SK-N-SH (cell line): ENCODE results near the gene TLR7. TPM values are rescaled to one million over a fixed set of nuclear protein-coding genes. Genes with fewer than 3 reads are reported as not detected.

ENCODE experiments used
- CTCF ChIA-PET: fragments of 300-600, 350-600 bp; formaldehyde crosslinking; extraction: SDS; loops from one replicate; lab custom pipeline; 2021; lab: Yijun Ruan, JAX
- POLR2A ChIA-PET: fragments of 350-600 bp; sonication (Branson Sonifier 250); formaldehyde crosslinking; extraction: SDS; loops from one replicate; lab custom pipeline; 2020; ENCODE audit warnings: antibody characterized with exemption, inconsistent platforms; lab: Yijun Ruan, JAX
- DNase-seq: peaks from one replicate; pipeline ENCODE4 v3.0.0; 2012
- H2AFZ ChIP-seq: fragments of 200-600 bp; sonication (generic); 2 replicates; pipeline ENCODE4 v1.8.1; 2016; ENCODE audit warnings: antibody characterized with exemption, mild to moderate bottlenecking, low read depth
- H3F3A ChIP-seq: fragments of 200-600 bp; sonication (generic); replicated peaks from 2 replicates; pipeline ENCODE3; 2016; ENCODE audit warnings: antibody characterized with exemption, mild to moderate bottlenecking; ENCODE audit not compliant: insufficient read depth
- H3K27ac ChIP-seq, 2 experiments: fragments of 200-500 bp in 1 of 2; fragments of 200-600 bp in 1 of 2; sonication (Bioruptor generic) in 1 of 2; sonication (generic), shearing (Covaris generic) in 1 of 2; 2 replicates each; pipeline versions ENCODE4 v1.5.1 to v1.6.1; 2014 to 2016; ENCODE audit warnings: low read depth in 2 of 2, inconsistent platforms in 1 of 2, low read length in 1 of 2, mild to moderate bottlenecking in 1 of 2, mixed read lengths in 1 of 2
- H3K27me3 ChIP-seq: fragments of 200-600 bp; sonication (generic), shearing (Covaris generic); 2 replicates; pipeline ENCODE4 v1.6.1; 2016; ENCODE audit warnings: mixed run types; ENCODE audit not compliant: insufficient read depth
- H3K36me3 ChIP-seq, 2 experiments: fragments of 200-500 bp in 1 of 2; fragments of 200-600 bp in 1 of 2; sonication (Bioruptor generic) in 1 of 2; sonication (generic) in 1 of 2; replicated peaks in 1 of 2; 2 replicates each; pipeline versions ENCODE3 to v1.5.1; 2014 to 2016; ENCODE audit warnings: low read length in 1 of 2, mild to moderate bottlenecking in 1 of 2; ENCODE audit not compliant: insufficient read depth in 2 of 2, control insufficient read depth in 1 of 2
- H3K4me1 ChIP-seq, 2 experiments: fragments of 200-500 bp in 1 of 2; fragments of 200-600 bp in 1 of 2; sonication (Bioruptor generic) in 1 of 2; sonication (generic), shearing (Covaris generic) in 1 of 2; 2 replicates each; pipeline versions ENCODE4 v1.5.1 to v1.6.1; 2014 to 2016; ENCODE audit warnings: low read depth in 1 of 2, low read length in 1 of 2, mixed run types in 1 of 2; ENCODE audit not compliant: insufficient read depth in 2 of 2, control insufficient read depth in 1 of 2
- H3K4me2 ChIP-seq: fragments of 200-600 bp; sonication (generic), shearing (Covaris generic); 2 replicates; pipeline ENCODE4 v1.6.1; 2017; ENCODE audit warnings: mixed run types
- H3K4me3 ChIP-seq, 2 experiments: fragments of 200-500 bp in 1 of 2; fragments of 200-600 bp in 1 of 2; sonication (Bioruptor generic) in 1 of 2; sonication (generic), shearing (Covaris generic) in 1 of 2; 2 replicates each; pipeline versions ENCODE4 v1.5.1 to v1.8.1; 2014 to 2016; ENCODE audit warnings: low read depth in 2 of 2, inconsistent platforms in 1 of 2, low read length in 1 of 2, mild to moderate bottlenecking in 1 of 2, mixed read lengths in 1 of 2, moderate library complexity in 1 of 2
- H3K79me2 ChIP-seq: fragments of 200-600 bp; sonication (generic); 2 replicates; pipeline ENCODE4 v1.8.1; 2017; ENCODE audit warnings: mild to moderate bottlenecking; ENCODE audit not compliant: insufficient read depth
- H3K9ac ChIP-seq: fragments of 200-600 bp; sonication (generic); 2 replicates; pipeline ENCODE4 v1.6.1; 2017; ENCODE audit warnings: mixed run types
- H3K9me2 ChIP-seq: fragments of 200-600 bp; sonication (generic); 2 replicates; pipeline ENCODE4 v1.6.1; 2017; ENCODE audit warnings: mixed run types
- H3K9me3 ChIP-seq: fragments of 200-600 bp; sonication (generic); 2 replicates; pipeline ENCODE4 v1.6.1; 2017; ENCODE audit warnings: mixed run types, mild to moderate bottlenecking, moderate library complexity
- H4K20me1 ChIP-seq: fragments of 200-600 bp; sonication (generic); 2 replicates; pipeline ENCODE4 v1.6.1; 2017; ENCODE audit warnings: mild to moderate bottlenecking, mixed run types; ENCODE audit not compliant: insufficient read depth
- CHD2 ChIP-seq: fragments of 150-350 bp; IDR thresholded peaks from 2 replicates; pipeline ENCODE4 v1.6.1; 2018; ENCODE audit warnings: low read length; ENCODE audit not compliant: partially characterized antibody
- EZH2phosphoT487 ChIP-seq: fragments of 200-600 bp; sonication (generic); IDR thresholded peaks from 2 replicates; pipeline ENCODE4 v1.6.1; 2017; ENCODE audit warnings: low read depth, mixed run types, mild to moderate bottlenecking, antibody characterized with exemption, moderate library complexity, borderline replicate concordance
- FOSL2 ChIP-seq: IDR thresholded peaks from 2 replicates; pipeline ENCODE4 v1.4.0; 2012; ENCODE audit warnings: low read depth, mild to moderate bottlenecking, moderate library complexity, borderline replicate concordance
- FOXJ3 ChIP-seq: sonication (generic); formaldehyde crosslinking; IDR thresholded peaks from 2 replicates; pipeline ENCODE4 v1.5.1; 2020; ENCODE audit warnings: mild to moderate bottlenecking, missing genetic modification reagents
- GABPA ChIP-seq: IDR thresholded peaks from 2 replicates; pipeline ENCODE4 v1.4.0; 2012; ENCODE audit warnings: low read depth, mild to moderate bottlenecking
- GATA2 ChIP-seq: sonication (generic); formaldehyde crosslinking; IDR thresholded peaks from 2 replicates; pipeline ENCODE4 v1.5.0; 2020; ENCODE audit warnings: mild to moderate bottlenecking, missing genetic modification reagents
- IRF3 ChIP-seq: fragments of 150-350 bp; IDR thresholded peaks from 2 replicates; pipeline ENCODE4 v1.6.1; 2016; ENCODE audit warnings: mild to moderate bottlenecking, low read depth, low read length
- JUND ChIP-seq: IDR thresholded peaks from 2 replicates; pipeline ENCODE4 v1.4.0; 2012
- MXI1 ChIP-seq: IDR thresholded peaks from 2 replicates; pipeline ENCODE4 v1.6.1; 2012; ENCODE audit warnings: mild to moderate bottlenecking, low read depth, low read length, improper control_type of control experiment
- NFIC ChIP-seq: IDR thresholded peaks from 2 replicates; pipeline ENCODE4 v1.4.0; 2012; ENCODE audit warnings: borderline replicate concordance
- NRF1 ChIP-seq: IDR thresholded peaks from 2 replicates; pipeline ENCODE4 v1.6.1; 2012; ENCODE audit warnings: low read depth, mild to moderate bottlenecking, low read length
- PBX3 ChIP-seq: IDR thresholded peaks from 2 replicates; pipeline ENCODE4; 2012
- RAD21 ChIP-seq: IDR thresholded peaks from 2 replicates; pipeline ENCODE4 v1.6.1; 2012; ENCODE audit warnings: mild to moderate bottlenecking, low read length
- RCOR1 ChIP-seq: fragments of 150-350 bp; IDR thresholded peaks from 2 replicates; pipeline ENCODE4 v1.6.1; 2017; ENCODE audit warnings: antibody characterized with exemption, low read length
- REST ChIP-seq: IDR thresholded peaks from 2 replicates; pipeline ENCODE4 v1.6.1; 2012; ENCODE audit warnings: mild to moderate bottlenecking, low read depth, low read length, moderate library complexity
- SIN3A ChIP-seq: IDR thresholded peaks from 2 replicates; pipeline ENCODE4 v1.6.1; 2012; ENCODE audit warnings: low read depth, mild to moderate bottlenecking, low read length, moderate library complexity, borderline replicate concordance
- SMC3 ChIP-seq: IDR thresholded peaks from 2 replicates; pipeline ENCODE4 v1.6.1; 2012; ENCODE audit warnings: low read depth, low read length, improper control_type of control experiment
- ZBTB33 ChIP-seq: IDR thresholded peaks from 2 replicates; pipeline ENCODE4 v1.4.0; 2012; ENCODE audit warnings: low read depth, borderline replicate concordance
- WGBS: methylation state at CpG from one replicate; pipeline ENCODE4 v1.1.6; 2017; ENCODE audit warnings: low lambda C conversion rate; 5-methylcytosine and 5-hydroxymethylcytosine counted together
- polyA plus RNA-seq, 3 experiments: library from polyadenylated mRNA; depleted of rRNA; stranded (reverse); fragments of >200 nt; gene quantifications; 2 replicates each; pipeline ENCODE4 v1.2.3, GENCODE V29; 2012

The TLR7 gene
- polyA plus RNA-seq, 1 of the 3 experiments (the other 2 are of a cell fraction) = not detected

GRCh38 chrX:12892716-12893115, 25.8 kb downstream of the TLR7 start:
- no peaks in the 10 kb centered on the region for H3K4me1 ChIP-seq
- no peak overlapping the region for H3K4me3 ChIP-seq
- no peaks in the 10 kb centered on the region for H3K79me2 ChIP-seq
- no peaks in the 10 kb centered on the region for H4K20me1 ChIP-seq
- H3F3A ChIP-seq = no peaks in the 10 kb centered on the region
- H3K27me3 ChIP-seq = peaks cover 21% of the 10 kb centered on the region; the same call in 1 of the 2 replicates
- no peaks in the 10 kb centered on the region; the same call in 1 of the 2 replicates for H3K9me2 ChIP-seq
- no peak overlapping the region for H3K27ac ChIP-seq
- H3K9me3 ChIP-seq = no peaks in the 10 kb centered on the region
- no peak for TF ChIP-seq RCOR1
- no peak for TF ChIP-seq IRF3
- no peak for TF ChIP-seq NFIC
- TF ChIP-seq, all 33 proteins: peak for 0
- POLR2A ChIA-PET = no interaction called here
- Histone ChIP-seq H3K36me3 (no peaks in the 10 kb centered on the region), H2AFZ (no peak overlapping the region), H3K9ac (no peak overlapping the region), H3K4me2 (no peak overlapping the region)
- no peak for DNase-seq
- CTCF ChIA-PET = interaction anchor here (1.3 to 8.1 kb wide), 2 partner anchors 78 to 191 kb away, joined by 4 to 56 read pairs; no protein-coding TSS in a partner anchor
- 38% methylated on average over 1 of the region's 2 CpGs for WGBS

- Histone ChIP-seq H3K9me3 (no peaks in the 10 kb centered on the region), H3K4me2 (no peak overlapping the region), H3K4me3 (no peak overlapping the region), H3K9me2 (no peaks in the 10 kb centered on the region; the same call in 1 of the 2 replicates), H4K20me1 (no peaks in the 10 kb centered on the region), H3K27ac (no peak overlapping the region), H3F3A (no peaks in the 10 kb centered on the region), H3K27me3 (peaks cover 27% of the 10 kb centered on the region; the same call in 1 of the 2 replicates), H3K9ac (no peak overlapping the region), H2AFZ (no peak overlapping the region), H3K4me1 (no peaks in the 10 kb centered on the region), H3K79me2 (no peaks in the 10 kb centered on the region), H3K36me3 (no peaks in the 10 kb centered on the region)
- DNase-seq = peak; percentile 50
- ChIA-PET POLR2A (no interaction called here), CTCF (interaction anchor here (0.8 to 8.1 kb wide), 8 partner anchors 9 to 116 kb away, joined by 3 to 56 read pairs (median 4); no protein-coding TSS in a partner anchor)
- 27% methylated on average over 12 of the region's 12 CpGs for WGBS
- TF ChIP-seq MXI1 = no peak
- no peak for TF ChIP-seq GATA2 (CRISPR knock-in tag)
- TF ChIP-seq GABPA = no peak
- TF ChIP-seq REST = no peak
- TF ChIP-seq FOXJ3 (CRISPR knock-in tag) = no peak
- TF ChIP-seq EZH2phosphoT487 = no peak
- no peak for TF ChIP-seq PBX3
- no peak for TF ChIP-seq CHD2
- TF ChIP-seq NRF1 = no peak
- TF ChIP-seq RAD21 = peak; percentile 74
- TF ChIP-seq JUND = no peak
- no peak for TF ChIP-seq ZBTB33
- no peak for TF ChIP-seq SIN3A
- TF ChIP-seq SMC3 = peak; percentile 74
- TF ChIP-seq FOSL2 = no peak
These were observed 27.5 kb downstream of the TLR7 start for GRCh38 chrX:12894074-12895030.
